H1 (cell line): Measurements from ENCODE around the gene PIGX. TPM values are rescaled to one million over a fixed set of nuclear protein-coding genes. Genes with fewer than 3 reads are reported as not detected.

Experiments used
- CTCF ChIA-PET: fragments of 300-600 bp; sonication (Branson Sonifier 250); formaldehyde crosslinking; loops from one replicate; lab custom pipeline; 2021; ENCODE audit not compliant: partially characterized antibody; lab: Charles Lee
- POLR2A ChIA-PET: fragments of 300-600 bp; sonication (Branson Sonifier 250); formaldehyde crosslinking; loops from one replicate; lab custom pipeline; 2021; ENCODE audit warnings: inconsistent platforms; ENCODE audit not compliant: partially characterized antibody; lab: Charles Lee
- DNase-seq, 2 experiments: peaks; one replicate each; pipeline versions ENCODE4 v3.0.0 to v3.0.0-alpha.2; 2010 to 2022; ENCODE audit warnings: low spot score in 2 of 2, low read depth in 1 of 2, mixed read lengths in 1 of 2
- FAIRE-seq: peaks from 2 replicates; lab custom pipeline; 2011; peaks lifted over from hg19 to GRCh38; lab: Jason Lieb, UNC
- H2AFZ ChIP-seq: 2 replicates; pipeline ENCODE4 v1.8.1; 2012; ENCODE audit warnings: low read length, inconsistent platforms
- H2AK5ac ChIP-seq: 2 replicates; pipeline ENCODE4 v1.6.1; 2013; ENCODE audit warnings: low read depth, low read length
- H2BK120ac ChIP-seq: replicated peaks from 2 replicates; pipeline ENCODE3; 2013; ENCODE audit warnings: low read depth, low read length, inconsistent platforms
- H2BK12ac ChIP-seq: 2 replicates; pipeline ENCODE4 v1.6.1; 2013; ENCODE audit warnings: low read depth, low read length
- H2BK15ac ChIP-seq: 2 replicates; pipeline ENCODE4 v1.6.1; 2013; ENCODE audit warnings: low read length
- H2BK20ac ChIP-seq: 2 replicates; pipeline ENCODE4 v1.6.1; 2013; ENCODE audit warnings: low read length
- H2BK5ac ChIP-seq: 2 replicates; pipeline ENCODE4 v1.6.1; 2013; ENCODE audit warnings: low read depth, low read length
- H3K14ac ChIP-seq: 2 replicates; pipeline ENCODE4 v1.6.1; 2013; ENCODE audit warnings: inconsistent platforms; ENCODE audit not compliant: insufficient read length
- H3K18ac ChIP-seq: 2 replicates; pipeline ENCODE4 v1.6.1; 2013; ENCODE audit warnings: low read length; ENCODE audit errors: extremely low read depth
- H3K23ac ChIP-seq: 2 replicates; pipeline ENCODE4 v1.6.1; 2013; ENCODE audit warnings: inconsistent platforms; ENCODE audit not compliant: insufficient read length
- H3K23me2 ChIP-seq: 2 replicates; pipeline ENCODE4 v1.6.1; 2013; ENCODE audit warnings: low read depth, low read length
- H3K27ac ChIP-seq: 2 replicates; pipeline ENCODE4 v1.6.1; 2011; ENCODE audit warnings: low read depth, low read length, inconsistent platforms
- H3K27me3 ChIP-seq, 4 experiments: replicated peaks in 1 of 4; 1 replicate in 1 of 4; 2 replicates in 3 of 4; pipeline versions ENCODE4 v1.6.1 to v1.8.1; 2011 to 2013; ENCODE audit warnings: low read length in 3 of 4, mild to moderate bottlenecking in 3 of 4, inconsistent platforms in 2 of 4, mixed read lengths in 2 of 4, moderate library complexity in 1 of 4; ENCODE audit not compliant: control insufficient read depth in 3 of 4, insufficient read depth in 3 of 4; ENCODE audit errors: extremely low read depth in 1 of 4
- H3K36me3 ChIP-seq, 4 experiments: 2 replicates each; pipeline versions ENCODE4 v1.6.1 to v1.8.1; 2011 to 2013; ENCODE audit warnings: mild to moderate bottlenecking in 4 of 4, low read length in 3 of 4, moderate library complexity in 2 of 4, control low read depth in 1 of 4, inconsistent platforms in 1 of 4; ENCODE audit not compliant: insufficient read depth in 4 of 4, control insufficient read depth in 2 of 4
- H3K4ac ChIP-seq: replicated peaks from 2 replicates; pipeline ENCODE3; 2013; ENCODE audit warnings: low read length, low read depth, mixed read lengths, inconsistent platforms; ENCODE audit not compliant: insufficient read length
- H3K4me1 ChIP-seq, 4 experiments: replicated peaks in 1 of 4; 1 replicate in 1 of 4; 2 replicates in 3 of 4; pipeline versions ENCODE4 v1.6.1 to v1.8.1; 2011 to 2013; ENCODE audit warnings: low read length in 3 of 4, inconsistent platforms in 2 of 4, mixed read lengths in 1 of 4; ENCODE audit not compliant: insufficient read depth in 4 of 4, control insufficient read depth in 3 of 4
- H3K4me2 ChIP-seq, 2 experiments: 2 replicates each; pipeline versions ENCODE4 v1.6.1 to v1.8.1; 2011 to 2013; ENCODE audit warnings: low read depth in 2 of 2, low read length in 2 of 2, control low read depth in 1 of 2, inconsistent platforms in 1 of 2, mild to moderate bottlenecking in 1 of 2; ENCODE audit not compliant: insufficient read depth in 1 of 2
- H3K4me3 ChIP-seq, 4 experiments: fragments of 200-600, 300-600 bp in 1 of 4; sonication (generic), shearing (Covaris generic), sonication (Bioruptor Twin) in 1 of 4; 2 replicates each; pipeline versions ENCODE4 v1.5.1 to v1.8.1; 2011 to 2016; ENCODE audit warnings: low read length in 4 of 4, low read depth in 3 of 4, control low read depth in 2 of 4, inconsistent platforms in 2 of 4, mild to moderate bottlenecking in 2 of 4, mixed read lengths in 1 of 4, moderate library complexity in 1 of 4; ENCODE audit not compliant: insufficient read depth in 2 of 4; ENCODE audit errors: extremely low read depth in 1 of 4
- H3K56ac ChIP-seq: replicated peaks from 2 replicates; pipeline ENCODE3; 2013; ENCODE audit warnings: low read depth, mild to moderate bottlenecking, mixed read lengths, low read length, inconsistent platforms; ENCODE audit not compliant: insufficient read length
- H3K79me1 ChIP-seq: 2 replicates; pipeline ENCODE4 v1.6.1; 2013; ENCODE audit warnings: low read depth, low read length, control low read depth
- H3K79me2 ChIP-seq, 2 experiments: 2 replicates each; pipeline versions ENCODE4 v1.6.1 to v1.8.1; 2012 to 2013; ENCODE audit warnings: low read length in 2 of 2, mild to moderate bottlenecking in 2 of 2, inconsistent platforms in 1 of 2; ENCODE audit not compliant: insufficient read depth in 2 of 2, control insufficient read depth in 1 of 2
- H3K9ac ChIP-seq, 4 experiments: replicated peaks in 1 of 4; 1 replicate in 1 of 4; 2 replicates in 3 of 4; pipeline versions ENCODE4 v1.6.1 to v1.8.1; 2011 to 2013; ENCODE audit warnings: low read depth in 3 of 4, low read length in 3 of 4, control low read depth in 2 of 4, mild to moderate bottlenecking in 2 of 4, moderate library complexity in 2 of 4, inconsistent platforms in 1 of 4; ENCODE audit errors: extremely low read depth in 1 of 4
- H3K9me3 ChIP-seq, 2 experiments: 2 replicates each; pipeline versions ENCODE4 v1.6.1 to v1.8.1; 2012 to 2013; ENCODE audit warnings: mild to moderate bottlenecking in 2 of 2, moderate library complexity in 2 of 2, control low read depth in 1 of 2, inconsistent platforms in 1 of 2, low read depth in 1 of 2, low read length in 1 of 2, mixed read lengths in 1 of 2; ENCODE audit not compliant: insufficient read depth in 2 of 2
- H4K20me1 ChIP-seq, 2 experiments: replicated peaks in 1 of 2; 2 replicates each; pipeline versions ENCODE3 to v1.8.1; 2011 to 2013; ENCODE audit warnings: inconsistent platforms in 2 of 2, low read length in 2 of 2, mild to moderate bottlenecking in 1 of 2; ENCODE audit not compliant: insufficient read depth in 2 of 2, control insufficient read depth in 1 of 2
- H4K5ac ChIP-seq: 2 replicates; pipeline ENCODE4 v1.6.1; 2013; ENCODE audit warnings: low read length, low read depth, mixed read lengths, inconsistent platforms; ENCODE audit not compliant: insufficient read length
- H4K8ac ChIP-seq: 2 replicates; pipeline ENCODE4 v1.8.0; 2013; ENCODE audit warnings: mild to moderate bottlenecking, moderate library complexity, low read length, inconsistent platforms; ENCODE audit not compliant: insufficient read depth; ENCODE audit errors: extremely low read depth
- H4K91ac ChIP-seq: replicated peaks from 2 replicates; pipeline ENCODE3; 2013; ENCODE audit warnings: low read length, mixed read lengths, inconsistent platforms; ENCODE audit not compliant: insufficient read length
- CEBPB ChIP-seq: IDR thresholded peaks from 2 replicates; pipeline ENCODE4 v1.6.1; 2012; ENCODE audit warnings: low read depth, low read length
- WGBS, 2 experiments: shearing (Covaris generic) in 1 of 2; methylation state at CpG; one replicate each; pipeline versions ENCODE4 v1.1.6 to v1.1.7; 2013 to 2015; ENCODE audit warnings: low lambda C conversion rate in 2 of 2, mixed read lengths in 2 of 2, inconsistent platforms in 1 of 2, low coverage in 1 of 2, missing lambda C conversion rate in 1 of 2; ENCODE audit not compliant: insufficient replicate concordance in 2 of 2, insufficient coverage in 1 of 2, insufficient read length in 1 of 2; ENCODE audit errors: extremely low coverage in 1 of 2, missing lambda C conversion rate in 1 of 2; 5-methylcytosine and 5-hydroxymethylcytosine counted together
- polyA plus RNA-seq, 7 experiments: library from polyadenylated mRNA; depleted of rRNA in 3 of 7; stranded (reverse) in 5 of 7; unstranded in 2 of 7; fragments of >200 nt in 5 of 7; fragments of 200-250 nt in 2 of 7; gene quantifications; 1 replicate in 5 of 7; 2 replicates in 1 of 7; 4 replicates in 1 of 7; pipeline versions ENCODE4 v1.2.1 to v1.2.3, GENCODE V29; 2011 to 2013; ENCODE audit warnings: missing spikeins in 2 of 7, mixed read lengths in 2 of 7
- total RNA-seq: library from RNA; stranded (reverse); fragmentation: NEBNext Ultra II Directional; extraction: Animal tissue kit (Norgen Biotek cat#: 25700); gene quantifications from 2 replicates; pipeline ENCODE4 v1.2.1, GENCODE V29; 2021

The PIGX gene
- total and polyA plus RNA-seq, 2 of the 8 experiments (the other 6 are each of a cell fraction or from before 2014, with no cell fraction given), result 7.0 to 14.9 TPM

DNA sequence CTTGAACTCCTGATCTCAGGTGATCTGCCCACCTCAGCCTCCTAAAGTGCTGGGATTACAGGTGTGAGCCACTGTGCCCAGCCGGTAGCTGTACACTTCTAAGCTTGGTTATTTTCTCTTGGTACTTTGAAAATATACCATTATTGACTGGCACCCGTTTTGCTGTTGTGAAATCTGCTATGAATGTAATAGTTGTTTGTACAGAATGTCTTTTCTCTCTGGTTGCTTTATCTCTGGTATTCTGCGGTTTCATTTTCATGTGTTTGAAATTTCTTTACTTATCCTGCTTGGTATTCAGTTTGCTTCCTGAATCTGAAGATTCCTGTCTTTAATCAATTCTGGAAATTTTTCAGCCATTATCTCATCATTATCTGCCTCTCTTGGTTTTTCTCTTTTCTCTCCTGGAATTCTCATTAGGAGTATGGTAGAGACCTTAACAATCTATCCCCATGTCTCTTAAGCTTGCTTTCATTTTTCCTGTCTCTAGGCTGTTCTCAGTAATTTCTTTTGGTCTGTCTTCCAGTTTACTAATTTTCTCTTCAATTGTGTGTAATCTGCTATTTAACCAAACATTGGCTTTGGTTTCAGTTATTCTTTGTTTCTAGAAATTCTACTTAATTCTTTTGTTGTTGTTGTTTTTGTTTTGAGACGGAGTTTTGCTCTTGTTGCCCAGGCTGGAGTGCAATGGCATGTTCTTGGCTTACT is 24.6 kb downstream of the PIGX start:
- no peak overlapping the region for H4K8ac ChIP-seq
- H3K9ac ChIP-seq, result no peak overlapping the region
- peaks cover 3% of the 10 kb centered on the region; the same call in 1 of the 2 replicates for H3K23me2 ChIP-seq
- FAIRE-seq (no peak), DNase-seq (no peak)
- H3K27ac ChIP-seq, result no peak overlapping the region
- H3K4me2 ChIP-seq, result no peak overlapping the region
- H3K4me3 ChIP-seq, result no peak overlapping the region
- no peak overlapping the region for H2BK5ac ChIP-seq
- 86% methylated on average over 4 of the region's 4 CpGs; no CpG with 5 or more reads in 1 of the 2 experiments for WGBS, 2 experiments
- H3K27me3 ChIP-seq, result no peaks in the 10 kb centered on the region
- TF ChIP-seq CEBPB, result no peak
- H3K9me3 ChIP-seq, result no peaks in the 10 kb centered on the region
- no peaks in the 10 kb centered on the region for H4K20me1 ChIP-seq
- no peak overlapping the region for H2BK15ac ChIP-seq
- ChIA-PET POLR2A (interaction anchor here (0.6 to 1.2 kb wide), 3 partner anchors 11 to 140 kb away, joined by 3 read pairs; no protein-coding TSS in a partner anchor), CTCF (no interaction called here)
- H2AK5ac ChIP-seq, result no peak overlapping the region
- no peak overlapping the region for H4K5ac ChIP-seq
- no peak overlapping the region for H4K91ac ChIP-seq
- H3K36me3 ChIP-seq, result no peaks in the 10 kb centered on the region
- no peak overlapping the region for H2BK20ac ChIP-seq
- H3K4me1 ChIP-seq, result peaks cover 0 to 4% (median 0%) of the 10 kb centered on the region in 4 experiments; a peak in 1 of 7 replicates
- H3K79me2 ChIP-seq, result peaks cover 3 to 18% of the 10 kb centered on the region in 2 experiments; a peak in 3 of 4 replicates
- H3K4ac ChIP-seq, result no peak overlapping the region
- H2BK12ac ChIP-seq, result no peak overlapping the region
- H3K23ac ChIP-seq, result no peak overlapping the region
- no peak overlapping the region for H3K14ac ChIP-seq
- no peak overlapping the region for H2BK120ac ChIP-seq
- no peak overlapping the region for H2AFZ ChIP-seq
- H3K79me1 ChIP-seq, result no peaks in the 10 kb centered on the region
- no peak overlapping the region for H3K56ac ChIP-seq
- no peak overlapping the region for H3K18ac ChIP-seq
